Heart right ventricle (tissue), 16 donors: ENCODE results near the gene CFAP92. TPM values are rescaled to one million over a fixed set of nuclear protein-coding genes. Genes with fewer than 3 reads are reported as not detected.
A peak's percentile ranks its signal among the peaks of the same experiment; 100 is the strongest.

Experiments used
- ATAC-seq, 8 donors: fragments of 200-7000 bp; cut with Tn5 transposase; one replicate each; pipeline ENCODE4 v1.9.1; 2020; ENCODE audit warnings: mild to moderate bottlenecking in 8 of 8, moderate library complexity in 8 of 8, moderate number of reproducible peaks in 1 of 8
- DNase-seq, 2 donors: peaks; one replicate each; pipeline ENCODE4 v3.0.0-alpha.2; 2020
- H3K27ac ChIP-seq, 10 donors: fragments of 200-600 bp; sonication (generic) in 2 of 10; one replicate each; pipeline versions ENCODE4 v1.5.0 to v1.8.0; 2020 to 2022; ENCODE audit warnings: mild to moderate bottlenecking in 3 of 10
- H3K27me3 ChIP-seq, 7 donors: fragments of 200-600 bp; one replicate each; pipeline ENCODE4 v1.8.0; 2021 to 2022; ENCODE audit warnings: mild to moderate bottlenecking in 2 of 7
- H3K36me3 ChIP-seq, 9 donors: fragments of 200-600 bp; sonication (generic) in 1 of 9; one replicate each; pipeline versions ENCODE4 v1.5.0 to v1.8.0; 2020 to 2022; ENCODE audit warnings: mild to moderate bottlenecking in 2 of 9
- H3K4me1 ChIP-seq, 9 donors: fragments of 200-600 bp; sonication (generic) in 1 of 9; one replicate each; pipeline versions ENCODE4 v1.5.0 to v1.8.0; 2020 to 2022; ENCODE audit warnings: mild to moderate bottlenecking in 4 of 9
- H3K4me3 ChIP-seq, 10 donors: fragments of 200-600 bp; sonication (generic) in 2 of 10; one replicate each; pipeline versions ENCODE4 v1.5.0 to v1.8.0; 2020 to 2022; ENCODE audit warnings: mild to moderate bottlenecking in 7 of 10, moderate library complexity in 2 of 10
- H3K9me3 ChIP-seq, 11 donors: fragments of 200-600 bp in 10 of 11; sonication (generic) in 2 of 11; one replicate each; pipeline versions ENCODE4 v1.5.0 to v1.8.0; 2013 to 2022; ENCODE audit warnings: mild to moderate bottlenecking in 2 of 11, control low read depth in 1 of 11, moderate library complexity in 1 of 11
- WGBS, 2 donors: extraction: QIAGEN DNeasy Blood & Tissue Kit; methylation state at CpG; one replicate each; pipeline ENCODE4 v1.1.7; 2013; ENCODE audit warnings: inconsistent platforms in 1 of 2; 5-methylcytosine and 5-hydroxymethylcytosine counted together
- intact Hi-C, 10 donors: fragments of 100-400 bp; cut with DNase I; formaldehyde crosslinking; loops; one replicate each; pipeline versions ENCODE4 v1.11.1 to v1.14.2; 2022
- polyA plus RNA-seq, 2 donors: library from polyadenylated mRNA; stranded (reverse); fragments of 200-250 nt; gene quantifications; one replicate each; pipeline ENCODE4 v1.2.3, GENCODE V29; 2013
- total RNA-seq, 10 donors: library from RNA; stranded (reverse); fragmentation: NEBNext Ultra II Directional in 3 of 10; extraction: Animal tissue kit (Norgen Biotek cat#: 25700) in 3 of 10; gene quantifications; one replicate each; pipeline versions ENCODE4 v1.2.1 to v1.2.4, GENCODE V29; 2021 to 2023
- TF ChIP-seq, protein P1 (sequence below), 9 donors: fragments of 200-600 bp; sonication (generic) in 2 of 9; IDR thresholded peaks; one replicate each; pipeline versions ENCODE4 v1.5.0 to v1.8.0; 2021 to 2022; ENCODE audit warnings: antibody characterized with exemption in 9 of 9, mild to moderate bottlenecking in 5 of 9, moderate library complexity in 1 of 9
- donor health status: Arrhythmogenic right ventricular cardiomyopathy.
- donor health status: ischemic (EF 13 %, LVEDD 7.1; RV severe dilation, severe dysfunction).
- donor health status: healthy with polysubstance abuse.
- donor health status: DM: no; HTN: yes; CAD: no.
- donor health status: DM: no; HTN: no; CAD: no.
- donor health status: ischemic (EF 25% LVEDD 6.9; RV normal size, moderate dysfunction).
- donor health status: ischemic (EF 25% LVEDD 5.7; RV mildly dilated, moderate dysfunction).
- donor health status: healthy.
- donor health status: DM: yes; HTN: yes; CAD: no.
- donor health status: Ischemic cardiomyopathy.
- donor health status: ischemic (EF 35%, LVEDD 5.7; RV mildly dilated, moderate dysfunction).
- donor health status: nonischemic (EF 11% LVEDD 7.7; RV severe dilation, severe dysfunction).
- donor health status: DM: yes; HTN: yes; CAD: no.
- donor health status: PGD.
- donor health status: ischemic (EF 29% LVEDD 5.4; RV normal size, mild dysfunction).
- donor health status: nonischemic (EF 23%, LVEDD 6.1; RV moderate dilation, normal function).

CFAP92 gene
- total and polyA plus RNA-seq, 12 donors = 0.12 to 1.2 (median 0.41) TPM

DNA sequence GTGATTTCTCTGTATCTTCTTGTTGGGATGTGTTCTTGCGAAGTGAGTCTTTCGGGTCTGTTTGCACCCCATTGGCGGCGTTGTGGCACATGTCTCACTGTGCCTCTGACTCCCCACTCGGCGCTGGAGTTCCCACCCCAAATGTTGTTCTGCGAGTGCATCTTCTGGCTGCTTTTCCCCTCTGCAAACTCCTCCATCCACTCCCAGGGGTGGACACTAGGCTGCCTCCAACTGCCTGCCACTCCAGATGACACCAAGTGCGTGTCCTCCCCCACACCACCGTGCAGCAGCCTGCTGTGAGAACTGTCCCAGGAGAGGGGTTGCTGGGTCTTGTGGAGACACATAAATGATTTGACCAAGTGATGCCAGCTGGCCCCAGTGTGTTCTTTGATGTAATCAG, 24.9 kb upstream of the CFAP92 start:
- Histone ChIP-seq H3K36me3 (no peaks in the 10 kb centered on the region), H3K27me3 (no peaks in the 10 kb centered on the region), H3K9me3 (no peaks in the 10 kb centered on the region), H3K4me1 (peaks cover 7 to 88% (median 51%) of the 10 kb centered on the region in 9 donors), H3K27ac (peak overlapping the region in 7 of 10 donors; percentile 83 to 94 (median 89)), H3K4me3 (no peak overlapping the region)
- no peak for ATAC-seq
- TF ChIP-seq, protein P1, sequence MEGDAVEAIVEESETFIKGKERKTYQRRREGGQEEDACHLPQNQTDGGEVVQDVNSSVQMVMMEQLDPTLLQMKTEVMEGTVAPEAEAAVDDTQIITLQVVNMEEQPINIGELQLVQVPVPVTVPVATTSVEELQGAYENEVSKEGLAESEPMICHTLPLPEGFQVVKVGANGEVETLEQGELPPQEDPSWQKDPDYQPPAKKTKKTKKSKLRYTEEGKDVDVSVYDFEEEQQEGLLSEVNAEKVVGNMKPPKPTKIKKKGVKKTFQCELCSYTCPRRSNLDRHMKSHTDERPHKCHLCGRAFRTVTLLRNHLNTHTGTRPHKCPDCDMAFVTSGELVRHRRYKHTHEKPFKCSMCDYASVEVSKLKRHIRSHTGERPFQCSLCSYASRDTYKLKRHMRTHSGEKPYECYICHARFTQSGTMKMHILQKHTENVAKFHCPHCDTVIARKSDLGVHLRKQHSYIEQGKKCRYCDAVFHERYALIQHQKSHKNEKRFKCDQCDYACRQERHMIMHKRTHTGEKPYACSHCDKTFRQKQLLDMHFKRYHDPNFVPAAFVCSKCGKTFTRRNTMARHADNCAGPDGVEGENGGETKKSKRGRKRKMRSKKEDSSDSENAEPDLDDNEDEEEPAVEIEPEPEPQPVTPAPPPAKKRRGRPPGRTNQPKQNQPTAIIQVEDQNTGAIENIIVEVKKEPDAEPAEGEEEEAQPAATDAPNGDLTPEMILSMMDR (IDR thresholded peaks at IDR 0.05) = no peak
- 80 to 81% methylated on average over 9 of the region's 9 CpGs for WGBS, 2 donors
- intact Hi-C loops = no loop called here
- no peak for DNase-seq

DNA sequence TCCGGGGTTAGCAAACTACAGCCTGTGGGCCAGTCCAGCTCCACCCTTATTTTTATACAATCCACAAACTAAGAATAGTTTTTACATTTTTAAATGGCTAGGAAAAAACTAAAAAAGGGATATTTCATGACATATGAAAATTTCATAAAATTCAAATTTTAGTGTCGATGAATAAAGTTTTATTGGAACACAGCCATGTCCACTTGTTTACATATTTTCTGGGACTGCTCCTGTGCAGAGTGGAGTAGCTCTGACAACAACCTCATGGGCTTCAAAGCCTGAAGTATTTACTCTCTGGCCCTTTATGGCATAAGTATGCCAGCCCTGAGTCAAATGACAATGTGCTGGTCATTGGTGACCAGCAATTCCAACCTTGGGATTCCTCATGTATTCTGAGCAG, 24.4 kb upstream of the CFAP92 start:
- no peak for ATAC-seq
- Histone ChIP-seq H3K27ac (peak overlapping the region in 9 of 10 donors; percentile 83 to 94 (median 88)), H3K36me3 (no peaks in the 10 kb centered on the region), H3K4me3 (no peak overlapping the region), H3K9me3 (no peaks in the 10 kb centered on the region), H3K4me1 (peaks cover 7 to 87% (median 55%) of the 10 kb centered on the region in 9 donors), H3K27me3 (no peaks in the 10 kb centered on the region)
- intact Hi-C loops = no loop called here
- DNase-seq = no peak
- TF ChIP-seq, protein P1 (IDR thresholded peaks at IDR 0.05) = no peak
- WGBS, 2 donors = 55 to 77% methylated on average over 2 of the region's 2 CpGs

DNA sequence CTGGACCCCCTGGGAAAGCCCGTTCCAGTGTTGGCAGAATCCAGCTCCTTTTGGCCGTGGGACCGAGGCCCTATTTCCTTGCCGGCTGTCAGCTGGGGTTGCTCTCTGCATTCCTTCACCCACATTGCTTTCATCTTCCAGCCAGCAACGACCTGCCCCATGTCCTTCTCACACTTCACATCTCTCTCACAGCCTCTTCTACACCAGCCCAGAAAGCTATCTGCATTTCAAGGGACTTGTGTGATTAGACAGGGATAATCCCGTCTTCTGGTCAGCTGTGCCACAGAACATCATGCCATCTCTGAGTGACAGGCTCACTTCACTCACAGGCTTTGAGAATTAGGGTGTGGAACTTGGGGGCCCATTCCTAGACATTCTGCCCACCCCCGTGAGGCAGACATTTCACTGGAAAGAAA, 23.6 kb upstream of the CFAP92 start:
- H3K4me1 ChIP-seq = peaks cover 7 to 83% (median 53%) of the 10 kb centered on the region in 9 donors
- TF ChIP-seq, protein P1 (IDR thresholded peaks at IDR 0.05) = no peak
- no peaks in the 10 kb centered on the region for H3K27me3 ChIP-seq
- ATAC-seq (no peak), DNase-seq (no peak)
- no peaks in the 10 kb centered on the region for H3K36me3 ChIP-seq
- peak overlapping the region; percentile 55 to 94 (median 88) for H3K27ac ChIP-seq
- intact Hi-C loops = no loop called here
- 43 to 49% methylated on average over 7 of the region's 7 CpGs for WGBS, 2 donors
- no peak overlapping the region for H3K4me3 ChIP-seq
- no peaks in the 10 kb centered on the region for H3K9me3 ChIP-seq

DNA sequence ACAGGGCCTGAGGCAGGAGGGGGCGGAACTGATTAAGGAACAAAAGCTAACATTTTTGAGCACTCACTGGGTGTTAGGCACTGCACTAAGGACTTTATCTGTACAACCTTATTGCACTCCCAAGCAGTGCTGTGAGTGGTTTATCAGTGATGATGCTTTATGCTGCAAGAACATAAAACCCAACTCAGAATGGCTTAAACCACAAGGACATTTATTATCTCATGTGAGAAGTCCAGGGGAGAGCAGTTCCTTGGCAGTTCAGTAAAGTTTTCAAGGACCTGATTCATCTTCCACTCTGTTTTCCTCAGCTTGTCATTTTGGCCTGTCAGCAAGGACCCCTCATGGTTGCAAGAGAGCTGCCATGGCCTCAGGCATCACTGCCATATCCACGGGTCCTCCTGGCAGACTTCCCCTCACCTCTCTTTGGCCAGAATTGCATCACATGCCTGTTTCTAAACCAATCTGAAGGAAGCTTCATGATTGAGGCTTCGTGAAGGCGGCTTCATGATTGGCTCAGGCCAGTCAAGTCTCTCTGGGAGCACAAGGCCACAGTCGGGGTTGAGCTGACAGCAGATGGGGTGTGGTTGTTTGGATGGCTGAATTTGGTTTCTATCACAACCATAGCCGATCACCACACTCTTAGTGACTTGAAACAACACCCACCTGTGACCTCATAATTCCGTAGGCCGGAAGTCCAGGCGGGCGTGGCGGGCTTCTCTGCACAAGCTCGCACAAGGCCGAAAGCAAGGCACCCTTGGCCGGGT, 23.0 kb upstream of the CFAP92 start:
- Histone ChIP-seq H3K9me3 (no peaks in the 10 kb centered on the region), H3K4me1 (peaks cover 7 to 78% (median 50%) of the 10 kb centered on the region in 9 donors), H3K27me3 (no peaks in the 10 kb centered on the region), H3K27ac (peak overlapping the region; percentile 80 to 94 (median 88)), H3K4me3 (peak overlapping the region in 1 of 10 donors; percentile 22), H3K36me3 (no peaks in the 10 kb centered on the region)
- ATAC-seq (peak; percentile 46 to 81 (median 64)), DNase-seq (peak; percentile 75 to 83)
- WGBS, 2 donors = 48 to 62% methylated on average over 14 of the region's 14 CpGs
- TF ChIP-seq, protein P1 (IDR thresholded peaks at IDR 0.05) = no peak
- intact Hi-C loops = no loop called here
